ENCODE data around the gene MTHFSD.

Gene MTHFSD

DNA sequence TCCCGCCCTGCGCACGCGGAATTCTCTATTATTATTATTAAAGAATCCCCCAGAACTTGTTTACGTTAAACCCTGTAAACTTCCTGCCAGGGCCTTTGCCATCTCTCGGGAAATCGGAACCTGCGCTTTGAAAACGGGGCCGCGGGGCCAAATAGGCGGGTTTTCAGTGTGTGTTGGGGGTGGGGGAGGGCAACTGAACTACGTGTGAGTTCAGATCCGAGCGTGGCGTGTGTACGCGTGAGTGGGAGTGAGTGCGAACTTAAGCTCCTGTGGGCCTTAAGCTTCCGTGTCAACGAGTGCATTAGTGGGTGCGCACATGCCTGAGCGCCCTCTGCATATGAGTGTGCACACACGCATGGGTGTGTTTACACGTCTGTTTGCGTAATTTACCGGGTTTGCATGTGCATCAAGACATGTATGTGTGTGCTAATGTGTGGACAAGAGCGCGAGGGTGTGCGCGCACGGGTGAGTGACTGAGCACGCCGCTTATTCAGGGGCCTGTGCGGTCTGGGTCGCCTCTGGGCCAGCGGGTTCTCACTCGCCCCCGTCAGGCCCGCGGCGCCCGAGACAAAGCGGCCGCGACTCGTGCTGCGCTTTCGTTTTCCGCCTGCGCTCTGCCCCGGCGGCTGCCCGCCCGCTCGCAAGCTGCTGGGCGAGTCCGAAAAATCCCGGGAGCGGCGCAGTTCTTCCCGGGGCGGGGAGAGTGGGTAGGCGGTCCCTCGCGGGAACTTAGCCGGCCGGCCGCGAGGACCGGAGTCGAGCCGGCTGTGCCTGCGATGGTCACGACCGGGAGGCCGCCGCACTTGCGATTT, 45.9 kb downstream of the MTHFSD start:
- DNase-seq (ENCODE audit: extremely low read depth, low read depth) = peak; percentile 72

DNA sequence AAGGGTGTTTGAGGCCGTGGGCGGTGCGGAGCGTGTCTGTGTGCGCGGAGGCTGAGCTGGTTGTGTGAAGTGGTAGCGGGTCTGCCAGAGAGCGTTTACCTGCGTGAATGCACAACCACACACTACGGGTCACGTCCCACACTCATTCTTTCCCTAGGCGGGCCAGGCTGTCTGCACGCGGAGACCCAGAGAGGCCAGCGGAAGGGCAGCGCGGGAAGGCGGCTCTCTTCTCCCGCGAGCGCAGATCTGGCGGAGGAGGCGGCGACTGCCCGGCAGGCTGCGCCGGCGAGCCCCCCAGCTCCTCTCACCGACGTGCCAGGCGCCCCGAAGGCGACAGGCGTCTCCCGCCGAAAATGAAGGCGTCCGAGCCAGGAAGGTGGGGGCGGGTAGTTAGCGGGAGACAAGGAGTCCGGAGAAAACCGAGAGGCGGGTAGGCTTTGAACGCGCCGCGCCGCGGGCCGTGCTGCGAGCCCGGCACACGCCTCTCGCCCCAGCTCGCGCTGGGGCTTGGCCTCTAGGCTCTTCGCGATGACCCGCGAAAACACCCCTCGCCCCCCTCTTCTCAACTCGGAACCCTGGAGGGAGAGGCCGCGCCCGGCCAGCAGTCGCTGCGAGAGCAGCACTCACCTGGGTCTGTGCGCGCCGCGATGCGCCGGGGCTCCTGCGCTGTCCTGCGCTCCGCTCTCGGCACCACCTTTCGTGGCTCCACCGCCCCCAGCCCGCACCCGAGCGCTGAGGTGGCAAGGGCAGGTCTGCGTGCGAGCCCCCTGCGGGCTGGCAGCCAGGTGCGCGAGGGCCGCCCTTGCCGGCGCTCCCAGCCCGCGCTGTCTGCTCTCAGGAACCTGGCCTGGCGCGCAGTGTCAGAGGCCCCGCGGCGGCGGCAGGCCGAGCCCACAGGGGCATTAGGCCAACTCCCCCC, 46.7 kb downstream of the MTHFSD start:
- no peak for DNase-seq (ENCODE audit: extremely low read depth, low read depth)
- peak; percentile 5; the same call in 1 of the 2 replicates for TF ChIP-seq CTCF (IDR thresholded peaks at IDR 0.05; ENCODE audit: low read depth, low read length)

More for the DNA sequence above, 45.9 kb downstream of the MTHFSD start:
- no peak for TF ChIP-seq CTCF (IDR thresholded peaks at IDR 0.05; ENCODE audit: low read depth, low read length)

GRCh38 chr16:86507173-86508027, 47.6 kb downstream of the MTHFSD start:
- DNase-seq (ENCODE audit: extremely low read depth, low read depth) = no peak
- no peak for TF ChIP-seq CTCF (IDR thresholded peaks at IDR 0.05; ENCODE audit: low read depth, low read length)

DNA sequence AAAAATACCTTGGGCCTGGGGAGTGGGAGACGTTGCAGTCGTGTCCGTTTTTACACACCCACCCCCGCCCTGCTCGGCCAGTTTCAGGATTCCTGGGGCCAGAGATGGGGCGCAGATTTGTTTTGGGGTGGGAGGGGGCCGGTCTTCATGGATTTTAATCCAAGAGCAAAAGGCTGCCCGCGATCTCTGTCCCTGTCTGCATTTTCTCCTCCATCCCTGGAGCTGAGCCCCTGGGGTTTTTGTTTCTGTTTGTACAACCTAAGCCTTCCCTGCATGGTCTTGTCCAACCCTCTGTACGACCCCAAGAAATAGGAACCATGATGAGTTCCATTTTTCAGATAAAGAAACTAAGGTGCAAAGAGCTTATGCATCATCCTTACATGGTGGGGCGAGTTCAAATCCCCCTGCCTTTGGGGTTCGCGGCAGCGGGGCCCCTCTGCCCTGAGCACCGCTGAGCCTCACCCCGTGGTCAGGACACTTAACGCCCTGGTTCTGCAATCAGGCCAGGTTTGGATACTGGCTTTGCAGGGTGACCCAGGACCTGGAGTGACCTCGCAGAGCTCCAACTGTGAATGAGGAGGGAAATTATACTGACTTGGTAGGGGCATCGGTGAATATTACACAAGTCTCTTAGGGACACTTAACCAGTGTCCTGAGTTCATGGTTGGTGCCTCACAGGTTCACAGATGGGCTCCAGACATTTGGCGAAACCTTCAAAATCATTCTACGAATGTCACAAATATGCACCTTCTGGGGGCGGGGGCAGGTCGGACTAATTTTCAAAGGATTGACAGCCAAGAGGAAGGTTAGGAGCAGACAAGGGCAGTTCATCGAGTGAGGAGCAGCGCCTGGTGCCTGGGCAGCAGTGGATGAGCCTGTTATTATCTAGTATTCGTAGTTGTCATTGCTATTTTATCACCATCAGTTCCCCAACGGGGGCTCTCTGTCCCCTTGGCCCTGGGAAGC, 48.9 kb downstream of the MTHFSD start:
- no peak for DNase-seq (ENCODE audit: extremely low read depth, low read depth)
- TF ChIP-seq CTCF (IDR thresholded peaks at IDR 0.05; ENCODE audit: low read depth, low read length) = no peak

- no peak for DNase-seq (ENCODE audit: extremely low read depth, low read depth)
- TF ChIP-seq CTCF (IDR thresholded peaks at IDR 0.05; ENCODE audit: low read depth, low read length) = no peak
Measured at GRCh38 chr16:86505185-86505898, 49.7 kb downstream of the MTHFSD start.
